SK-N-SH treated with all-trans-retinoic acid at 6 μM for 48 hours (cell line): ENCODE results near the gene TAS2R60.

Experiments
- BACH2 ChIP-seq: fragments of 250-450 bp; sonication (Bioruptor Pico); IDR thresholded peaks from 2 replicates; pipeline ENCODE4 v1.9.0; 2021; ENCODE audit warnings: mild to moderate bottlenecking, borderline replicate concordance
- ISL1 ChIP-seq: fragments of 250-450 bp; sonication (Bioruptor Pico); IDR thresholded peaks from 2 replicates; pipeline ENCODE4 v2.1.2; 2022; ENCODE audit warnings: mild to moderate bottlenecking, moderate library complexity
- PPARA ChIP-seq: fragments of 250-450 bp; sonication (Bioruptor Pico); IDR thresholded peaks from 2 replicates; pipeline ENCODE4 v1.5.0; 2020; ENCODE audit warnings: mild to moderate bottlenecking, borderline replicate concordance
- RARB ChIP-seq: fragments of 250-450 bp; sonication (Bioruptor Pico); IDR thresholded peaks from 2 replicates; pipeline ENCODE4 v1.8.0; 2021; ENCODE audit warnings: mild to moderate bottlenecking, moderate library complexity
- SNAI2 ChIP-seq: fragments of 250-450 bp; sonication (Bioruptor Pico); IDR thresholded peaks from 2 replicates; pipeline ENCODE4 v1.5.0; 2020; ENCODE audit warnings: mild to moderate bottlenecking, moderate library complexity
- TCF4 ChIP-seq: fragments of 250-450 bp; sonication (Bioruptor Pico); IDR thresholded peaks from 2 replicates; pipeline ENCODE4 v1.8.0; 2021; ENCODE audit warnings: mild to moderate bottlenecking, moderate library complexity, borderline replicate concordance
- ZFP3 ChIP-seq: fragments of 250-450 bp; sonication (Bioruptor Pico); IDR thresholded peaks from 2 replicates; pipeline ENCODE4 v1.5.0; 2020; ENCODE audit warnings: mild to moderate bottlenecking, moderate library complexity
- ZFP30 ChIP-seq: fragments of 450-650 bp; formaldehyde crosslinking; IDR thresholded peaks from 2 replicates; pipeline ENCODE4 v1.5.0; 2022; ENCODE audit warnings: mild to moderate bottlenecking, moderate library complexity
- ZNF565 ChIP-seq: fragments of 450-650 bp; formaldehyde crosslinking; conservative IDR thresholded peaks from 2 replicates; pipeline ENCODE4 v1.5.0; 2020; ENCODE audit warnings: low read depth, mild to moderate bottlenecking, moderate library complexity
- ZNF70 ChIP-seq: fragments of 450-650 bp; formaldehyde crosslinking; IDR thresholded peaks from 2 replicates; pipeline ENCODE4 v1.5.0; 2020; ENCODE audit warnings: mild to moderate bottlenecking, moderate library complexity
- TF ChIP-seq, protein P1 (sequence below): fragments of 250-450 bp; sonication (Bioruptor Pico); IDR thresholded peaks from 2 replicates; pipeline ENCODE4 v1.8.0; 2021; ENCODE audit warnings: low read depth, mild to moderate bottlenecking, moderate library complexity, borderline replicate concordance
- TF ChIP-seq, protein P2 (sequence below): fragments of 250-450 bp; sonication (Bioruptor Pico); IDR thresholded peaks from 2 replicates; pipeline ENCODE4 v1.5.1; 2020; ENCODE audit warnings: low read depth, mild to moderate bottlenecking, moderate library complexity
- TF ChIP-seq, protein P3 (sequence below): fragments of 250-450 bp; sonication (Bioruptor Pico); IDR thresholded peaks from 2 replicates; pipeline ENCODE4 v1.8.0; 2020; ENCODE audit warnings: mild to moderate bottlenecking, moderate library complexity, borderline replicate concordance

DNA sequence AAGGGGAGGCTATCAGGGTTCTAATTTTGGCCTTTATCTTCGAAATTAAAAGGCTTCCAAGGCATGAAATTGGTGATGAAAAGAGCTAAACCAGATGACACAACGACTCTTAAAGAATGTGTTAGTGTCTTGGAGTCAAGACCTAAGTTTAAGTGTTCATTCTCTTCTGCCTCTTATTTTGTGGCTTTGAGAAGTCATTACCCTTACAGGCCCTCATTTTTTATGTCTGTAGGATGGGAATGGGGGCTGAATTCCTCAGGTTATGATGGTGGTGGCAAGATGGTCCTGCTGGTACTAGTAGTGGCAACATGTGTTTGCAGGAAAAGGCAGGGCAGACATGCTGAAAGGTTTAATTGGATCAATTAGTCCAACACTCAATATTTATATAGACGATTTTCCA, 15.4 kb downstream of the TAS2R60 start:
- TF ChIP-seq RARB (no peak), ZFP30 (CRISPR knock-in tag) (no peak), BACH2 (CRISPR knock-in tag) (no peak), ZNF565 (no peak), ZFP3 (CRISPR knock-in tag) (no peak), TCF4 (CRISPR knock-in tag) (no peak), SNAI2 (CRISPR knock-in tag) (no peak), ZNF70 (no peak), ISL1 (CRISPR knock-in tag) (no peak), PPARA (CRISPR knock-in tag) (no peak)
- TF ChIP-seq, protein P1, sequence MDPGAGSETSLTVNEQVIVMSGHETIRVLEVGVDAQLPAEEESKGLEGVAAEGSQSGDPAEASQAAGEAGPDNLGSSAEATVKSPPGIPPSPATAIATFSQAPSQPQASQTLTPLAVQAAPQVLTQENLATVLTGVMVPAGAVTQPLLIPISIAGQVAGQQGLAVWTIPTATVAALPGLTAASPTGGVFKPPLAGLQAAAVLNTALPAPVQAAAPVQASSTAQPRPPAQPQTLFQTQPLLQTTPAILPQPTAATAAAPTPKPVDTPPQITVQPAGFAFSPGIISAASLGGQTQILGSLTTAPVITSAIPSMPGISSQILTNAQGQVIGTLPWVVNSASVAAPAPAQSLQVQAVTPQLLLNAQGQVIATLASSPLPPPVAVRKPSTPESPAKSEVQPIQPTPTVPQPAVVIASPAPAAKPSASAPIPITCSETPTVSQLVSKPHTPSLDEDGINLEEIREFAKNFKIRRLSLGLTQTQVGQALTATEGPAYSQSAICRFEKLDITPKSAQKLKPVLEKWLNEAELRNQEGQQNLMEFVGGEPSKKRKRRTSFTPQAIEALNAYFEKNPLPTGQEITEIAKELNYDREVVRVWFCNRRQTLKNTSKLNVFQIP (CRISPR knock-in tag): no peak
- TF ChIP-seq, protein P2, sequence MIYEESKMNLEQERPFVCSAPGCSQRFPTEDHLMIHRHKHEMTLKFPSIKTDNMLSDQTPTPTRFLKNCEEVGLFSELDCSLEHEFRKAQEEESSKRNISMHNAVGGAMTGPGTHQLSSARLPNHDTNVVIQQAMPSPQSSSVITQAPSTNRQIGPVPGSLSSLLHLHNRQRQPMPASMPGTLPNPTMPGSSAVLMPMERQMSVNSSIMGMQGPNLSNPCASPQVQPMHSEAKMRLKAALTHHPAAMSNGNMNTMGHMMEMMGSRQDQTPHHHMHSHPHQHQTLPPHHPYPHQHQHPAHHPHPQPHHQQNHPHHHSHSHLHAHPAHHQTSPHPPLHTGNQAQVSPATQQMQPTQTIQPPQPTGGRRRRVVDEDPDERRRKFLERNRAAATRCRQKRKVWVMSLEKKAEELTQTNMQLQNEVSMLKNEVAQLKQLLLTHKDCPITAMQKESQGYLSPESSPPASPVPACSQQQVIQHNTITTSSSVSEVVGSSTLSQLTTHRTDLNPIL (CRISPR knock-in tag): no peak
- TF ChIP-seq, protein P3, sequence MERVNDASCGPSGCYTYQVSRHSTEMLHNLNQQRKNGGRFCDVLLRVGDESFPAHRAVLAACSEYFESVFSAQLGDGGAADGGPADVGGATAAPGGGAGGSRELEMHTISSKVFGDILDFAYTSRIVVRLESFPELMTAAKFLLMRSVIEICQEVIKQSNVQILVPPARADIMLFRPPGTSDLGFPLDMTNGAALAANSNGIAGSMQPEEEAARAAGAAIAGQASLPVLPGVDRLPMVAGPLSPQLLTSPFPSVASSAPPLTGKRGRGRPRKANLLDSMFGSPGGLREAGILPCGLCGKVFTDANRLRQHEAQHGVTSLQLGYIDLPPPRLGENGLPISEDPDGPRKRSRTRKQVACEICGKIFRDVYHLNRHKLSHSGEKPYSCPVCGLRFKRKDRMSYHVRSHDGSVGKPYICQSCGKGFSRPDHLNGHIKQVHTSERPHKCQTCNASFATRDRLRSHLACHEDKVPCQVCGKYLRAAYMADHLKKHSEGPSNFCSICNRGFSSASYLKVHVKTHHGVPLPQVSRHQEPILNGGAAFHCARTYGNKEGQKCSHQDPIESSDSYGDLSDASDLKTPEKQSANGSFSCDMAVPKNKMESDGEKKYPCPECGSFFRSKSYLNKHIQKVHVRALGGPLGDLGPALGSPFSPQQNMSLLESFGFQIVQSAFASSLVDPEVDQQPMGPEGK (CRISPR knock-in tag): no peak
